Lung (tissue), 12 donors: ENCODE results near the gene CENPL. TPM values are rescaled to one million over a fixed set of nuclear protein-coding genes. Genes with fewer than 3 reads are reported as not detected.

Experiments
- ATAC-seq: fragments of 200-7000 bp; cut with Tn5 transposase; one replicate; pipeline ENCODE4 v1.9.1; 2020; ENCODE audit warnings: moderate number of reproducible peaks; ENCODE audit not compliant: insufficient read depth, low FRiP score
- DNase-seq, 3 donors: peaks; one replicate each; pipeline ENCODE4 v3.0.0-alpha.2; 2013 to 2017
- H3K27ac ChIP-seq, 2 donors: one replicate each; pipeline ENCODE4 v1.5.1; 2013; ENCODE audit warnings: mild to moderate bottlenecking in 2 of 2, moderate library complexity in 2 of 2, control low read depth in 1 of 2, inconsistent platforms in 1 of 2, low read depth in 1 of 2, low read length in 1 of 2
- H3K27me3 ChIP-seq, 3 donors: one replicate each; pipeline ENCODE4 v1.5.1; 2013; ENCODE audit warnings: low read length in 2 of 3; ENCODE audit not compliant: control insufficient read depth in 3 of 3, insufficient read depth in 3 of 3
- H3K36me3 ChIP-seq, 4 donors: one replicate each; pipeline ENCODE4 v1.5.1; 2013; ENCODE audit warnings: low read length in 4 of 4, mild to moderate bottlenecking in 1 of 4, moderate library complexity in 1 of 4; ENCODE audit not compliant: control insufficient read depth in 4 of 4, insufficient read depth in 4 of 4
- H3K4me1 ChIP-seq, 5 donors: one replicate each; pipeline ENCODE4 v1.5.1; 2013; ENCODE audit warnings: low read length in 5 of 5, mild to moderate bottlenecking in 2 of 5, moderate library complexity in 1 of 5; ENCODE audit not compliant: control insufficient read depth in 5 of 5, insufficient read depth in 5 of 5
- H3K4me3 ChIP-seq: one replicate; pipeline ENCODE4 v1.5.1; 2013; ENCODE audit warnings: mild to moderate bottlenecking, control low read depth, moderate library complexity
- H3K9ac ChIP-seq, 2 donors: one replicate each; pipeline ENCODE4 v1.5.1; 2013; ENCODE audit warnings: low read length in 2 of 2, control low read depth in 1 of 2; ENCODE audit not compliant: insufficient read depth in 1 of 2
- H3K9me3 ChIP-seq, 4 donors: one replicate each; pipeline ENCODE4 v1.5.1; 2013; ENCODE audit warnings: low read length in 3 of 4, mild to moderate bottlenecking in 1 of 4, moderate library complexity in 1 of 4; ENCODE audit not compliant: control insufficient read depth in 4 of 4, insufficient read depth in 3 of 4
- WGBS, 2 donors: extraction: QIAGEN DNeasy Blood & Tissue Kit; methylation state at CpG; one replicate each; pipeline ENCODE4 v1.1.7; 2013; 5-methylcytosine and 5-hydroxymethylcytosine counted together
- polyA plus RNA-seq, 2 donors: library from polyadenylated mRNA; stranded (reverse); fragments of 200-250 nt; gene quantifications; one replicate each; pipeline ENCODE4 v1.2.1, GENCODE V29; 2013
- total RNA-seq, 2 donors: library from RNA; depleted of rRNA in 1 of 2; stranded (reverse); fragments of >200 nt in 1 of 2; gene quantifications; one replicate each; pipeline ENCODE4 v1.2.1, GENCODE V29; 2014 to 2021
- TF ChIP-seq, protein P1 (sequence below): IDR thresholded peaks from 2 replicates; pipeline ENCODE4 v1.5.1; 2012; ENCODE audit warnings: mild to moderate bottlenecking; ENCODE audit errors: control extremely low read depth, extremely low read depth
- donor health status: control.
- donor health status: control.
- donor health status: Bipolar disorder and iron deficiency.
- donor health status: healthy.
- donor health status: DM: yes; HTN: yes; CAD: no.

Gene CENPL
- total and polyA plus RNA-seq, 4 donors, result 1.8 to 8.5 (median 4.5) TPM

DNA sequence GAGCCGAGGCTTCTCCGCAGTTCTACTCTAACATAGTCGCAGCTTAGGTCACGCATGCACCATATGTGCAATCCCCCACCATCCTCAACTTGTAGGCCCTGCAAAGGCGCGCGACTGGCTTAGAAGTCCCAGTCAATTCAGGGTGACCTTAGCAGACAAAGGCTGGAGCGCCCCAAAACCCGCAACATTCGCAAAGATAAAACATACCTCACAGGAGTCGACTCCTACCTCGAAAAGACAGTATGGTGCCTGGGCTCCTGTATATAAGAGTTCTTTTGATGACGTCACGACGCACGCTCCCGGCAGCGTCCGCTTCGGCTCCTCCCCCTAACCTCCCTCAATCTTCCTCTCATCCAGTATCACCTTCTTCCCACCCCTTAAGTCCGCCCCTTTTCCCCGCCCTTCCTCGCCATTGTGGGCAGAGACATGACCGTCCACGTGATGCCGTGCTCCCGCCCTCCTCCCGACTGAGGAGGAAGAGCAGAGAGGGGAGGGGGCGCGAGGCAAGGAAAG is 43.1 kb upstream of the CENPL start, which contains the start of gene GAS5:
Gene GAS5, minus strand, starts transcription at position 237 of the 513 bp plus-strand sequence.
- TF ChIP-seq, protein P1, sequence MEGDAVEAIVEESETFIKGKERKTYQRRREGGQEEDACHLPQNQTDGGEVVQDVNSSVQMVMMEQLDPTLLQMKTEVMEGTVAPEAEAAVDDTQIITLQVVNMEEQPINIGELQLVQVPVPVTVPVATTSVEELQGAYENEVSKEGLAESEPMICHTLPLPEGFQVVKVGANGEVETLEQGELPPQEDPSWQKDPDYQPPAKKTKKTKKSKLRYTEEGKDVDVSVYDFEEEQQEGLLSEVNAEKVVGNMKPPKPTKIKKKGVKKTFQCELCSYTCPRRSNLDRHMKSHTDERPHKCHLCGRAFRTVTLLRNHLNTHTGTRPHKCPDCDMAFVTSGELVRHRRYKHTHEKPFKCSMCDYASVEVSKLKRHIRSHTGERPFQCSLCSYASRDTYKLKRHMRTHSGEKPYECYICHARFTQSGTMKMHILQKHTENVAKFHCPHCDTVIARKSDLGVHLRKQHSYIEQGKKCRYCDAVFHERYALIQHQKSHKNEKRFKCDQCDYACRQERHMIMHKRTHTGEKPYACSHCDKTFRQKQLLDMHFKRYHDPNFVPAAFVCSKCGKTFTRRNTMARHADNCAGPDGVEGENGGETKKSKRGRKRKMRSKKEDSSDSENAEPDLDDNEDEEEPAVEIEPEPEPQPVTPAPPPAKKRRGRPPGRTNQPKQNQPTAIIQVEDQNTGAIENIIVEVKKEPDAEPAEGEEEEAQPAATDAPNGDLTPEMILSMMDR, result no peak
- Histone ChIP-seq H3K36me3 (peaks cover 5 to 53% (median 29%) of the 10 kb centered on the region in 4 donors), H3K4me3 (peak within 1 kb of the TSS; percentile 77), H3K27ac (peak within 1 kb of the TSS; percentile 90 to 99), H3K27me3 (no peaks in the 10 kb centered on the region), H3K9ac (peak within 1 kb of the TSS; percentile 90 to 93), H3K9me3 (no peaks in the 10 kb centered on the region), H3K4me1 (peaks cover 7 to 37% (median 14%) of the 10 kb centered on the region in 5 donors)
- peak; percentile 100 for DNase-seq
- WGBS, 2 donors, result 0% methylated on average over 27 to 30 of the region's 30 CpGs
- ATAC-seq, result peak; percentile 91

DNA sequence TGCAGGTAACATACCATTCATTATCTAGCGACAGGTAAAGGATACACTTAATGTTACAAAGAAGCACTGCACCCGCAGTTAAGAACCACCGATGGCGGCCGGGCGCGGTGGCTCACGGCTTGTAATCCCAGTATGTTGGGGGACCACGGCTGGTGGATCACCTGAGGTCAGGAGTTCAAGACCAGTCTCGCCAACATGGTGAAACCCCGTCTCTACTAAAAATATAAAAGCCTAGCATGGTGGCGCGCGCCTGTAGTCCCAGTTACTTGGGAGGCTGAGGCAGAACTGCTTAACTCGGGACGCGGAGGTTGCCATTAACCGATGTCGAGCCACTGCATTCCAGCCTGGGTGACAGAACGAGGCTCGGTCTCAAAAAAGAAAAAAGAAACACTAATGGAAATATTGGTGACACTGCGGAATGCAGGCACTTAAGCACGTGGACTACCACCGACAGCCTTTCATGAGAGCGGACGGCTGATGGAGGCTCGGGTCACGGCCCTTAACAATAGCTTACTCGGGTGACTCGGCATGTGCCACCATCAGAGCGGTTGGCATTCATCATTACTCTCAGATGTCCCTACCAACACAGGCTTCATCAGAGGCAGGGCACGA is 42.6 kb upstream of the CENPL start:
- Histone ChIP-seq H3K9ac (peak overlapping the region; percentile 89 to 93), H3K36me3 (peaks cover 9 to 51% (median 30%) of the 10 kb centered on the region in 4 donors), H3K4me1 (peaks cover 7 to 37% (median 14%) of the 10 kb centered on the region in 5 donors), H3K9me3 (no peaks in the 10 kb centered on the region), H3K27ac (peak overlapping the region; percentile 57 to 85), H3K27me3 (no peaks in the 10 kb centered on the region), H3K4me3 (peak overlapping the region; percentile 48)
- DNase-seq (no peak), ATAC-seq (no peak)
- TF ChIP-seq, protein P1, result no peak
- WGBS, 2 donors, result 3 to 6% methylated on average over 32 of the region's 32 CpGs

DNA sequence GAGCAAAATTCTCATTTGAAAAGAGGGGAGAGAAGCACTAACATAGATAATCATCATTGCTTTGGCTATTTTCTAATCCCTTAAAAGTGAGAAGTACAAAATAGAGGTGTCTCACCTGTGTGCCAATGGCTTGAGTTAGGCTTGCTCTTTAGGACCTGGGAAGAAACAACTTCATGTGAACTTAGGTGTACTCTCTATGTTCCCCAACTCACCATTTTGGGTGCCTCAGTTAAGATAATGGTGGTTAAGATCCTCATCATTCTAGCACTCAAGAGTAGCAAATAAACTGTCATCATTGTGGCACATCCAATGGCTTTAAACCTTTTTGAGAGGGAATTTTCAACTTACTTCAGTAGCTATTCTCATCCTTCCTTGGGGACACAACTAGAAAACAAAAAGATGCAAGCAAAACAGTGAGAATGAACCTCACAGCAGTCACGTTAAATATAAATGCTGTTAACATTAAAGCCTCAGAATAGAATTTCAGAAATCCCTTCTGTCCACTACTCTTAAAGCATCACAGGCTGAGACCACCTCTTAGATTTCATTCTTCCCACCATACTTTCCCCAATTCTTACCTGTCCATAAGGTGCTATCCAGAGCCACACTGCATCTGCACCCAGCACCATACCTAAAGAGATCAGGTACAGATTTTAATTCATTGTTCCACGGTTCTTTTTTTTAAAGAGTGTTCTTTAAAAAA is 41.9 kb upstream of the CENPL start:
- peak overlapping the region; percentile 48 for H3K4me3 ChIP-seq
- no peaks in the 10 kb centered on the region for H3K9me3 ChIP-seq
- H3K27me3 ChIP-seq, result no peaks in the 10 kb centered on the region
- ATAC-seq, result no peak
- peak overlapping the region; percentile 89 to 93 for H3K9ac ChIP-seq
- no peak for DNase-seq
- peaks cover 11 to 54% (median 30%) of the 10 kb centered on the region in 4 donors for H3K36me3 ChIP-seq
- 18% methylated on average over 2 of the region's 2 CpGs for WGBS, 2 donors
- H3K4me1 ChIP-seq, result peaks cover 7 to 37% (median 14%) of the 10 kb centered on the region in 5 donors
- TF ChIP-seq, protein P1, result no peak
- peak overlapping the region in 1 of 2 donors; percentile 57 for H3K27ac ChIP-seq
